ENCODE results near the gene NUDT13. TPM values are rescaled to one million over a fixed set of nuclear protein-coding genes. Genes with fewer than 3 reads are reported as not detected.

Gene NUDT13
- total RNA-seq, 1 experiment from 2014 or later: 1.5 TPM

DNA sequence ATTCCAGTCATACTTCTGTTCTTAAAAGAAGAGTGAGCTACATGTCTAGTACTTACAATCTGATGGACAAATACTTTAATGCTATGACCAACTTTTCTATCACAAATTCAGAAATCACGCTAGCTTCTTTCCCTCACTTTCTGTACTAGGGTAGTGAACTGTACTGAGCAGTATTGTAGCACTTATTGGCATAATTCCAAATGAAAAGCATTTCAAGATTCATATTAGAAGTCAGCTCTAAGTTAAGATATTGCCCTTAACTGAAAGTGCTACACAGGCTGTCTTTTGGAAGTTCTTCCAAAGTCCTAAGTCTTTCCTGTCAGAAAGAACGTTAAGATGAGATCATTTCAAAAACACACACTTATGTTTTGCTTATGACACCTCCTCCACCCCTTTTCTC is 27.0 kb upstream of the NUDT13 start:
- DNase-seq: no peak
- no peak overlapping the region for H2BK12ac ChIP-seq (ENCODE audit: insufficient read length, low read depth, low read length)
- no peak overlapping the region for H3K9ac ChIP-seq (ENCODE audit: extremely low read depth, insufficient read length, low read length)
- no peak overlapping the region for H4K5ac ChIP-seq (ENCODE audit: insufficient read length, low read depth, low read length)
- no peak overlapping the region for H2AFZ ChIP-seq (ENCODE audit: low read length)
- H3K23ac ChIP-seq (ENCODE audit: insufficient read length, low read depth, low read length): no peak overlapping the region
- no CpG with 5 or more reads among the region's 2 CpGs for WGBS (ENCODE audit: extremely low coverage, insufficient read length, low lambda C conversion rate)
- H3K27ac ChIP-seq (ENCODE audit: insufficient read length, low read depth, low read length): no peak overlapping the region
- H3K18ac ChIP-seq (ENCODE audit: insufficient read length, low read depth, low read length): no peak overlapping the region
- H2BK20ac ChIP-seq (ENCODE audit: low read depth, low read length, poor library complexity, severe bottlenecking): no peak overlapping the region
- H3K27ac Mint-ChIP-seq: no peak overlapping the region
- no peak overlapping the region for H4K8ac ChIP-seq (replicated peaks; ENCODE audit: insufficient read length, low read depth, low read length)
- H3T11ph ChIP-seq (ENCODE audit: low read length): no peak overlapping the region
- no peak overlapping the region for H3K4ac ChIP-seq (ENCODE audit: low read depth, low read length)
- H2BK5ac ChIP-seq (ENCODE audit: insufficient read length, low read length): no peak overlapping the region
- H3K4me2 ChIP-seq (ENCODE audit: insufficient read depth, insufficient read length, low read length): no peak overlapping the region
- H3K56ac ChIP-seq (ENCODE audit: insufficient read length, low read depth, low read length): no peak overlapping the region
- H3K4me1 Mint-ChIP-seq: peaks cover 0 to 5% of the 10 kb centered on the region in 2 experiments; a peak in 1 of 4 replicates
- no peaks in the 10 kb centered on the region; the same call in 1 of the 2 replicates for H3K79me2 ChIP-seq (ENCODE audit: insufficient read depth, low read length)
- H3K9me3 Mint-ChIP-seq: no peaks in the 10 kb centered on the region
- H4K91ac ChIP-seq (ENCODE audit: insufficient read length, low read depth, low read length): no peak overlapping the region
- H2BK15ac ChIP-seq (ENCODE audit: low read depth, low read length): no peak overlapping the region
- H3K23me2 ChIP-seq (ENCODE audit: insufficient read length, low read depth, low read length, poor library complexity, severe bottlenecking): no peaks in the 10 kb centered on the region
- H2BK120ac ChIP-seq (ENCODE audit: low read depth, low read length, poor library complexity, severe bottlenecking): no peak overlapping the region
- no peak overlapping the region for H3K14ac ChIP-seq (ENCODE audit: insufficient read depth, low read length)
- H3K27me3 Mint-ChIP-seq (ENCODE audit: low read depth): no peaks in the 10 kb centered on the region
- H2AK5ac ChIP-seq (ENCODE audit: insufficient read length, low read length): no peak overlapping the region
- no peaks in the 10 kb centered on the region for H3K27me3 ChIP-seq (ENCODE audit: insufficient read depth, low read length)
- H3K36me3 Mint-ChIP-seq (ENCODE audit: insufficient read depth in 1 of 3, low read depth in 3 of 3): no peaks in the 10 kb centered on the region
- H3K4me3 Mint-ChIP-seq: no peak overlapping the region
- no peaks in the 10 kb centered on the region for H3K9me3 ChIP-seq (ENCODE audit: control insufficient read depth, low read depth, low read length)
- peaks cover 4% of the 10 kb centered on the region for H3K79me1 ChIP-seq (ENCODE audit: insufficient read depth, low read depth, low read length, poor library complexity, severe bottlenecking)
- no peaks in the 10 kb centered on the region; the same call in 1 of the 2 replicates for H3K4me1 ChIP-seq (ENCODE audit: insufficient read depth, low read length)
- no peaks in the 10 kb centered on the region for H4K20me1 ChIP-seq (ENCODE audit: control insufficient read depth, insufficient read depth, insufficient read length)
- TF ChIP-seq, protein P1, sequence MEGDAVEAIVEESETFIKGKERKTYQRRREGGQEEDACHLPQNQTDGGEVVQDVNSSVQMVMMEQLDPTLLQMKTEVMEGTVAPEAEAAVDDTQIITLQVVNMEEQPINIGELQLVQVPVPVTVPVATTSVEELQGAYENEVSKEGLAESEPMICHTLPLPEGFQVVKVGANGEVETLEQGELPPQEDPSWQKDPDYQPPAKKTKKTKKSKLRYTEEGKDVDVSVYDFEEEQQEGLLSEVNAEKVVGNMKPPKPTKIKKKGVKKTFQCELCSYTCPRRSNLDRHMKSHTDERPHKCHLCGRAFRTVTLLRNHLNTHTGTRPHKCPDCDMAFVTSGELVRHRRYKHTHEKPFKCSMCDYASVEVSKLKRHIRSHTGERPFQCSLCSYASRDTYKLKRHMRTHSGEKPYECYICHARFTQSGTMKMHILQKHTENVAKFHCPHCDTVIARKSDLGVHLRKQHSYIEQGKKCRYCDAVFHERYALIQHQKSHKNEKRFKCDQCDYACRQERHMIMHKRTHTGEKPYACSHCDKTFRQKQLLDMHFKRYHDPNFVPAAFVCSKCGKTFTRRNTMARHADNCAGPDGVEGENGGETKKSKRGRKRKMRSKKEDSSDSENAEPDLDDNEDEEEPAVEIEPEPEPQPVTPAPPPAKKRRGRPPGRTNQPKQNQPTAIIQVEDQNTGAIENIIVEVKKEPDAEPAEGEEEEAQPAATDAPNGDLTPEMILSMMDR (conservative IDR thresholded peaks at IDR 0.05): no peak

All from H9 (cell line).